Activated T-cell treated with anti-CD3 and anti-CD28 coated beads for 4 hours (primary cell): ENCODE results near the gene PLIN5.
A peak's percentile ranks its signal among the peaks of the same experiment; 100 is the strongest.

Experiments used
- DNase-seq: peaks from one replicate; pipeline ENCODE4 v3.0.0-alpha.2; 2020

Gene PLIN5

GRCh38 chr19:4534836-4535658 is at the start of gene PLIN5:
TSS of gene PLIN5 (minus strand) at chr19:4535224. CDS start at chr19:4534074, 1,150 bp downstream.
- DNase-seq: peak; percentile 6

- no peak for DNase-seq
Measured at GRCh38 chr19:4583961-4584669, 49.1 kb upstream of the PLIN5 start.

- no peak for DNase-seq
Measured at GRCh38 chr19:4582980-4583842, 48.2 kb upstream of the PLIN5 start.

GRCh38 chr19:4581666-4582553 is 46.9 kb upstream of the PLIN5 start:
- no peak for DNase-seq

GRCh38 chr19:4580961-4581665 is 46.1 kb upstream of the PLIN5 start:
- no peak for DNase-seq

GRCh38 chr19:4580021-4580901 is 45.2 kb upstream of the PLIN5 start:
- no peak for DNase-seq

GRCh38 chr19:4579389-4579788 is 44.4 kb upstream of the PLIN5 start:
- DNase-seq: no peak

GRCh38 chr19:4578552-4579248 is 43.7 kb upstream of the PLIN5 start:
- no peak for DNase-seq

GRCh38 chr19:4577020-4577782 is 42.2 kb upstream of the PLIN5 start:
- DNase-seq: no peak

- peak; percentile 64 for DNase-seq
Measured at GRCh38 chr19:4576016-4576933, 41.3 kb upstream of the PLIN5 start.

GRCh38 chr19:4575267-4576015 is 40.4 kb upstream of the PLIN5 start:
- no peak for DNase-seq

- no peak for DNase-seq
Measured at GRCh38 chr19:4573682-4574081, 38.7 kb upstream of the PLIN5 start.

- no peak for DNase-seq
Measured at GRCh38 chr19:4571305-4571917, 36.4 kb upstream of the PLIN5 start.

GRCh38 chr19:4570916-4571304 is 35.9 kb upstream of the PLIN5 start:
- DNase-seq: no peak

GRCh38 chr19:4570402-4570801 is 35.4 kb upstream of the PLIN5 start:
- DNase-seq: no peak

- no peak for DNase-seq
Measured at GRCh38 chr19:4568886-4569285, 33.9 kb upstream of the PLIN5 start.

GRCh38 chr19:4567584-4568071 is 32.6 kb upstream of the PLIN5 start:
- peak; percentile 55 for DNase-seq
